Activated CD8-positive, alpha-beta memory T cell treated with anti-CD3 and anti-CD28 coated beads for 48 hours (primary cell): ENCODE data around the gene SCFD2.
"Not testable (repeated sequence)": the region's sequence is repeated elsewhere in the genome, so short reads cannot be mapped to it uniquely, and the experiment has no call there.

ENCODE experiments used
- DNase-seq, 3 experiments: peaks; one replicate each; pipeline ENCODE4 v3.0.0-alpha.2; 2020; ENCODE audit warnings: low read depth in 2 of 3, low spot score in 2 of 3

The SCFD2 gene

DNA sequence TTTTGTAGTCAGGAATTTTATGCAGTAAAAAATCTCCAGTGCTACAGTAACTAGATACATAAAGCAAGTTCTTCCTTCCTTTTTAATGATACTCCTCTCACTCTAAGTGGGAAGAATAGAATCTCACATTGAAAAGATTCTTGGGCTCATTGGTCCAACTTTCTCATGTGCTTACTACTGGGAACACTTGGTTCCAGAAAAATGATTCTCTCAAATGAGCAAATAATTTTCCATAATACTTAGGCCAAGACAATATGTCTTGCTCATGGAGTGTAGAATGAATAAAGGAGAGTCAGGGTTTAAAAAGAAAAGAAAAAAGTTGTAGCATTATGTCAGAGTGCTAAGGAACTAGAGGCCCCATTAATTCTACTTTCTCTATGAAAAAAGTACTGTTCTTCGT lies 306.0 kb downstream of the SCFD2 start:
- no peak for DNase-seq

DNA sequence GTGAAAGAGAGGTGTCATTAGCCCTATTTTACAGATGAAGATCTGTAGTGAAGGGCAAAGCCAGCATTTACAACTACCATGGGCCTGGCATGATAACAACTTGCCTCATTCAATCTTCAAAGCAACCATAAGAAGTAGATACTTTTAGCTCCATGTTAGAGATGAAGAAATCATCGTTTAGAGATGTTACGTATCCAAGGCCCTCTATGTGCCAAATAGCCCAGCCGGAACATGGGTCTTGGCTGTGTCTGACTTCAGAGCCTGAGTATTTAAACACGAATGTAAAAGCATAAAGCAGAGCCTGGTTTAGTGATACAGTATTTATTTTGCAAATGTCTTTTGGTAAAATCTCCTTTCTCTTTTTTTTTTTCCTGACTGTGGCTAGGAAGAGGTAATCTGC lies 306.6 kb downstream of the SCFD2 start:
- no peak for DNase-seq

DNA sequence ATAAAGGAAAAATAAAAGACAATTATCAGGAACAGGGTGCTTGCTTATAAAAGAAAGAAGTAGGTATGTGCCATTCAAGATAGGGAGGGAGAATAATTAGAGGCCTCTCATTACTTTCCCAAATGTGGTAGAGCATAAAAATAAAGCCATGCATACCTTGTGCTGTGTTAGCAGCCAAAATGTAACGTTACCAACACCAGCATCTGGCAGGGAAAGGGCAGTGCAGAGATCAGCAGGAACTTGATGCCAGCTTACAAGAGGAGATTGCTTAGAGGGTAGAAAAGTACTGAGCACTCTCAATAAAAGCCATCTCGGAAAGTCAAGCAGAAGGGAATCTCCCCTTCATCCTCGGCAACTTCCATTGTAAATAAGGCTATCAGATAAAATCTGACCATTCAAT lies 308.2 kb downstream of the SCFD2 start:
- DNase-seq: no peak

DNA sequence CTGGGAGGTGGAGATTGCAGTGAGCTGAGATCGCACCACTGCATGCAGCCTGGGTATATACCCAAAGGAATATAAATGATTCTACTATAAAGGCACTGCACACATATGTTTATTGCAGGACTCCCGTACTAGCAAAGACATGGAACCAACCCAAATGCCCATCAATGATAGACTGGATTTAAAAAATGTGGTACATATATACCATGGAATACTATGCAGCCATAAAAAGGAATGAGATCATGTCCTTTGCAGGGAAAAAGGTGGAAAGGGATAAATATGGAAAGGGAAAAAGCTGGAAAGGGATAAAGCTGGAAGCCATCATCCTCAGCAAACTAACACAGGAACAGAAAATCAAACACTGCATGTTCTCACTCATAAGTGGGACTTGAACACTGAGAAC lies 308.8 kb downstream of the SCFD2 start:
- not testable (repeated sequence) for DNase-seq

DNA sequence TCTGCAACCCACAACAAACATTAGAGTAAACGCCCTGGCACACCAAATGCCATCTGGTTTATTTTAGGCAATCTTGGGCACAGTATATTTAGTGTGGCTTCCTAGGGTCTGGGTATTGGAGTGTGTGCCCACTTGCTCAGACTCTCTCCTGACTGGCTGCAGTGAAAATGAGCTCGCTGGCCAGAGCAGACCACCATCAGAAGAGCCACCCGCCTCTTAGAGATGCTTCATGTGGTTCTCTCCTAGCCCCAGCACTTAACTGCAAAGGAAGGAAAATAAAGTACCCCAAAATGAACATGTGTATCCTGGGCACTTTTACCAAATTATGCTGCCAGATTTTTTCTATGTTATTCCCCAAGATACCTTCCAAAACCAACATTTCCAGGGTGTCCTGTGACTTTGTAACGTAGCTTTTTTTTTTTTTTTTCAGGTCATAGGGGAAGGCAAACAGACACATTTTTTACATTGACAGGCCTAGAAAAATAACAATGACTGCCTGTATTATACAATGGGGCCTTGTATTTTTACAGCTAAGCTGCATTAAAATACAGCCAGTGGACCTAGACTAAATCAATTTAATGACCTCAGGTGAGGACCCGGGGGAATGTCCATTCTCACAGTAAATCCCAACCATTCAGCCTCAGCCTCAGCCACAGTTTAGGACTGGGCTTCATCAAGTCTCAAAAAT lies 310.0 kb downstream of the SCFD2 start:
- DNase-seq: no peak

DNA sequence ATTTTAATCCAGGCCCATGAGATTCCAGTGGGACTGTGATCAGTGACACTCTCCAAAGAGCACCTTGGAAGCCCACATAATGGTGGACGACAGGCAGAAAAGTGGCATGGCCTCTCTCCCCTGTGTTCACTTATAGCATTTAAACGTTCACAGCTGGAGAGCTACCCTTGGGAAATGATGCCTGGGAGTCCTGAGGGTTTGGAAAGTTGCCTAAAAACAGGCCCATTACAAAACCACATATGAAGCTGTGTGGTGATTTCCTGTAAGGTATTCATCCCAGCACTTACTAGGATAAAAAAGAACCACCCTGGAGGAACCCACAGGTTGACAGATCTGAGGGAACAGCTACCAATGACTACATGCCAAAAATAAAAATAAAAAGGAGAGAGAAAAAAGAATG lies 310.6 kb downstream of the SCFD2 start:
- no peak for DNase-seq

DNA sequence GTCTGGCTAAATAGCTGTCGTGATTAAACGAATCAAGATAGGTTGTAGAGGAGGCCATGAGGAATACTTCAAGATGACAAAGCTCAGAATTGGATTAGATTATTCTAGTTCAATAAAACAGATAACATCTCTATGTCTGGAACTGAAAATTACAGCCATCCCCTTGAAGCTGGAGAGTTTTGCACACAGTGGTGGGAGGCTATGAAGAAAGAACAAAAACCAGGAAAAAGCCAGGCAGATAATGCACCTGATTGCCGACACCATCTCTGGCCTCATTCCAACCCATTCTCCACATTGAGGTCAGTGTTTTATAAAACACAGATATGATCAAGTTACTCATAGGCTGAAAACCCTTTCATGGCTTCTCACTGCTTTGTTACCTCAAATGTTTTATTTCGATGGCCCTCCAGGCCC lies 315.5 kb downstream of the SCFD2 start:
- no peak for DNase-seq

DNA sequence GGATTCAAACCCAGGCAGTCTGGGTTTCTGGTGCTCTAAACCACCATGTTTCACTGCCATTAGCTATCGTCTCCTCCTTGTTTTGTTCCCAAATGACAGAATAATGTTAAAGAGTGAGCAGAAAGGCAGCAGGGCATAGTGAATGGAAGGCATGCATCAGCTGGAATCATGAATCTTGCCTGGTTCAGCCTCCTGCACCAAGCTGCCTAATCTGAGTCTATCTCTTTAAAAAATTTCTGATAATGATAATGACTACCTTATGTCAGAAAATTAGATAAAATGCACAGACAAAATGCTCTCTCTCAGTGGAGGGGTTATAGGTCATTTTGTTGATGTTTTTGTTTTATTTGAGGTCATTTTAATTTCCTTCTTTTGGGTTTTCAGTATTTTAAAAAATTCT lies 316.3 kb downstream of the SCFD2 start:
- DNase-seq: no peak

DNA sequence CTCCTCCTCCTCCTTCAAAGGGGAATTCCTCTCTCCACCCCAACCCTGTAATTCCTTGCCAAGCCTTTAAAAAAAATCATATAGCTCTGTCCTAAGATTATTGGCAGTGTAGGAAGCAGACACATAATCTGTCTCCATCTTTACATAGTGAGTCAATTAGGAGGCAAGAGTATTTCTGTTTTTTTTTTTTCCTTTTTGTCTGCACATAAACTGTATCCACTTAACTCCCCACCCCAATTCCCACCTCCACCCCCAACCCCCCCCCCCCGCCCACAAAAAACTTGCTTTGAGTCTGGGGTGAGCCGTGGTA lies 321.3 kb downstream of the SCFD2 start:
- no peak for DNase-seq

DNA sequence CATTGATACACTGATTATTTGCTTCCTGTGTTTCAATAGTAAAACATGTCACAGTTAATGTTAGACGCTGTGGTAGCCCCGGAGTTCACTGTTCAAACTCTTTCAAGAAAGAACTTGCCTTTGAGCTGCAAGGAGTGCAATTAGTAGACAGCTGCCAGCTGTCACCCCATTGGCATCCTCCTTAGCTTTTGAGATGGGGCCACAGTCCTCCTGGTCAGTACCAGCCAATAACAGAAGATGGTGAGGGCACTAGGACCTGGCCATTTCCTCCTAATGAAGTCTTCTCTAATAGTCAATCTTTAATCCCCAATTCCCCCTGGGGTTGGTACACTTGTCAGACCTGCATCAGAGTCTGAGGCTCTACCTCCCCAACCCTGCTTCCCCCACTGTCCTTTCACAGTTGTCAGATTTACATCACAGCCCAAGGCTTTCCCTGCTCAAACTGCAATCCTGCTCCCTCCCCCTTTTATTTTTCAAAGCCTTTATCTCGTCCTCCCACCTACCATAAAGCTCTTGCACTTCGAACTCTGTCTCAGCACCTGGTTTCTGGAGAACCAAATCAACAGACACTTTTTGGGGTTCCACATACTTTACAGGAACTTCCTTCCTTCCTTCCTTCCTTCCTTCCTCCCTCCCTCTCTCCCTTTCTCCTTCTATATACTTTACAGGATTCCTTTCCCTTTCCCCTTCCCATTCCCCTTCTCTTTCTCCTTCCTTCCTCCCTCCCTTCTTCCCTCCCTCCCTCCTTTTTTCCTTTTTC lies 321.8 kb downstream of the SCFD2 start:
- DNase-seq: no peak

DNA sequence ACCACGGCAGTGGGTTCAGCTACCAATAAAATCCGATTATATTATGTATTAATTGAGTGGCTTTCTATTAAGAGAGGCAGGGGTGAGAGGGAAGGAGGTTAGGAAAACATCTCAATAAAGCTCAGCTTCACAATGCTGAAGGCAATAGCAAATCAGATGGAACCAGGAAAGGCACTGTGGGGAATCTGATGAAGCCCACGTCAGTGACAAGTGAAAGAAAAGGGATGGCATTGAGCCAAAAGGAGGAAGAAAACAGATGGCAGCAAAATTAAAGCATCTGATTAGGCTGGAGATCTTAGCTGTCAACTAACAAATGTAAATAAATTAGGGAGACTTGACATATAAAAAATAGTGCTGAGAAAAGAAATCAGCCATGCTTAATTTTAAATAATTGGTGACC lies 322.8 kb downstream of the SCFD2 start:
- DNase-seq: no peak

DNA sequence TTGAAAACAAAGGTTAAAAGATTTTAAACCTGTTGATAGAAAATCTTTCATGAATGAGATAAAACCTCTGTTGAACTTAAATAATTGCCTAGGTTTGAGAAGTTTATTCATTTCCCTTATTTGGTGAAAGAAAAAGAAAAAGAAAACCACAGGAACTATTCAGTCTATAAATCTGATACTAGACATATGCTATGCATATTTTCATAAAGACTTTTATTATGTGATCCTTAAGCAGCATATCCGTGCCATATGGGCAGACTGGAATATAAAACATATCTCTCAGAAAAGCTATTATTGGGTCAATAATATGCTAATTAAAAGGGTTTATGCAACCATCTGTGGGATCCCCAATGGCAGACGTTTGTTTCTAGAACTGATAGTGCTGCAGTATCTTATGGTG lies 325.0 kb downstream of the SCFD2 start:
- DNase-seq: no peak

DNA sequence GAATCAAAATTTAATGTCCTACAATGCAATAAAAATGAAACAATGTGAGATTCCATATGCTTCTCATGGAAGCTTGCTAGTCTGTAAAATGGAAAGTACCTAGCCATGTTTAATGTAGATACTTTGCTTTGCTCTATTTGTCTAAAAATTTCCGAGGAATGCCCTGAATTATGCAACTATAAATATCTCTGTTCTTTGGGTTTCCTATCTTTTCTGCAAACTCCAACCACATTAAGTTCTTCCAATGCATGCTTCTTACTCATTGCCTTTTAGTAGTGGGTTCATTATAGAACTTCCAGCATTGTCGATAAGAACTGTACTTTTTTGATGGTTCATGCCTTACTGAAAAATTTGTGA lies 325.4 kb downstream of the SCFD2 start:
- no peak for DNase-seq

DNA sequence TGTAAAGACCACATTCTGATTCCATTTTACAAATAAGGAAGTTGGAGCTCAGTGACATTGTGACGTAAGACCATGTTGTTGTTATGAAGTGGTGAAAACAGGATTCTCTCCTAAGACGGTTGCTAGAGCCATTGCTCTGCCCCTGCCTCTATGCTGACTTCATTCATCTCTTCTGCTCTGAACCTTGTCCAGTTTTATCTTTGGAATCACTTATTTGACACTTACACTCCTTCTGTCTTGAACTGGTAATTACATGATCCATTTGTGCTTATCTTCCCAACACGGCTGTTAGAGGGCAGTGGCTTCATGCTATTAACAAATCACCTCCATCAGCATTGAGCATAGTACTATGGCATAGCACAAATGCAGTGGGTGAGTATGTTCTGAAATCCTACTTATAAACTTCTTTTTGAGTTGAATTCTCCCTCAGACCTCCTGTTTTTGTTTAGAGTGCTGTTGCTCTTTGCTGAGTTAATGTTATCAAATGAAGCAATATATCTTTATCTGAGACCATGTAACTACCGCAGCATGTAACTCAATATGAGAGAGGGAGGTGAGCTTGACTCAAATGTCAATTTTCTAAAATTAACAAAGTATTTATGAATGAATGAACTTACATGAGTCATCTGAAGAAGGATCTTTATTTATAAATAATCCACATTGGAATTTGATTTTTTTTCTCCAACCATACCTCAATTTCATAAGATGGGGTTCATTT lies 326.0 kb downstream of the SCFD2 start:
- DNase-seq: no peak

DNA sequence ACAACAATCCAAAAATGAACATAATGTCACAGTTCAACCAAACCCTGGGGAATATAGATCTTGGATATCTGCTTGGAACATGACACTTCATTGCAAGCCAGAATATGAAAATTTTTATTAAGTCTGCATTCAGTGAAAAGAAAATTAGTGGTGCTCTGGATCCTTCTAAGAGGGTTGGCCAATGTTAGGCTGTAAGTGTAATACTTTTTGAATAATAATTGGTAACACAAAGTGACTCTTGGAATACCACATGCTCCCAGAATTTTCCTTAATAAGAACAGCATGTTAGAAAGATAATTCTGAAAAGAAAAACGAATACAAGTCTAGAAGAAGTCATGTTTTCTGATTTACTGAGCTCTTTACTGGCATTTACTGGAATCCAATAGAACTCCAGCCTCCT lies 328.0 kb downstream of the SCFD2 start:
- no peak for DNase-seq

DNA sequence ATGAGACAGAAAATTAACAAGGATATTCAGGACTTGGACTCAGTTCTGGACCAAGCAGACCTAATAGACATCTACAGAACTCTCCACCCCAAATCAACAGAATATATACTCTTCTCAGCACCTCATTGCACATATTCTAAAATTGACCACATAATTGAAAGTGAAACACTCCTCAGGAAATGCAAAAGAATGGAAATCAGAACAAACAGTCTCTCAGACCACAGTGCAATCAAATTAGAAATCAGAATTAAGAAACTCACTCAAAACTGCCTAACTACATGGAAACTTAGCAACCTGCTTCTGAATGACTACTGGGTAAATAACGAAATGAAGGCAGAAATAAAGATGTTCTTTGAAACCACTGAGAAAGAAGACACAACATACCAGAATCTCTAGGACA lies 333.0 kb downstream of the SCFD2 start:
- not testable (repeated sequence) for DNase-seq

DNA sequence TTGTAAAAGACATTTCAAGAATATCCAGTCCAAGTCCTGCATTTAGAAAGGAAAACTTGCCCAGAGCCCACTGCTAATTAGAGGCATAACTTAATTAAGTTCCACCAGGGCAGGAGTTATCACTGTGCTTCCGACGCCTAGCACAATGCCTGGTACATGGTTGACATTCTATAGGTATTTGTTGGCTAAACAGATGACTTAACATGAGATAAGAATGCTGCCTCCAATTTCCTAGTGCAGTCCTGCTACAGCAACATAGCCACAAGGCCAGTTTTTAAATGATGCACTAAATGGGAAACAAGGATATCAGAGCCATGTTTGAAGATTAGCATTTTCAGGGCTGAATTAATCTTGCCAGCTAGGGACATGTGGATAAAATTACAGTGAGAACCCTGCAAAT lies 339.6 kb downstream of the SCFD2 start:
- no peak for DNase-seq

DNA sequence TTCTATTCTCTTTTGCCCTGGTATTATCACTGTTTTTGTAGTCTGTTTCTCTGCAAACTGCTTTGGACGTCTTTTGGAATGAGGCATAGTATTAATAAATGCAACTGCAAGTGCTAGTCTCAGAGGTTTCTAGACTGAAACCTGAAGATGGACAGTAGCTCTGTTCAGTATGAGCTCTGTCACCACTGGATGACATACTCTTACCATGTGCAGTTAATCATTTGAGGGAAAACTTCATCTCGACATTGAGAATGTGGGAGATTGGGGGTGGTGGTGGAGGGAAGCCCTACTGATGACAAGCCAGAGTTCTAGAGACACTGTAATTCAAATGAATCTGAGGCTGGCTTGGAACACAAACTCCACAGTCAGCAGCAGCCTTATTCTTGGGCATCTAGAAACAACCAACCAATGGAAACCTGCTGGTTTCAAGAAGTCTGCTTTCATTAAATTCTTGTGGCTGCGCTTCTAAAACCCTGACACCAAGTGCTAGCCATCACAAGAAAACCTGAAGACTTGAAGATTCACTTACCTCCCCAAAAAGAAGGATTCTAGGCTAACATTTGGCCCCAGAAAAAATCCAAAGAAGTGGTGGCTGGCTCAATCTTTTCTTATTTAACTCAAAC lies 342.1 kb downstream of the SCFD2 start:
- DNase-seq: no peak

DNA sequence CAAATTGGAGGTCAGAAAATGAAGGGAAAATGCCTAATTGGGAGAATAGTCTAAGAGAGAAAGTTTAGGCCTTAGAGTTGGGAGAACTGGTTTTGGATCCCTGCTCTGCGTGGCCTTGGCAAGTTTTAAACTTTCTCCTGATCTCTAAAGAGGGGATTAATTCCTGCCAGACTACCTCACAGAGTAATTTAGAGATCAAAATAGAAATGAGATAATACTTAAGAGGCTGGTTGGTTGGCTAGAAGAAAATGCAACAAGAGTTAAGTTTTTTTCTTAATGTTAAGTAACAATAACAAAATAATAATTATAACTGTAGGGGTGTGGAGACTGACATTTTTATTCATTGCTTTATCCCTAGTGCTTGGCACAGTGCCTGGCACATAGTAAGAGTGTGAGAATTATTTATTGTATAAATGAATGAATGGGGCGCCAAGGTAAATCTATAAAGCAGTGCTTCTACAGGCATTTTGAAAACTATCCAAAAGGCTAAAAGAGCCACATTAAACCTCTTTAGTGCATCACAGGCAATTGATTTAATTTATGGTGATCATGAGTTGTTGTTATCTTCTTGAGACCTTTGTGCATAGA lies 343.3 kb downstream of the SCFD2 start:
- no peak for DNase-seq

DNA sequence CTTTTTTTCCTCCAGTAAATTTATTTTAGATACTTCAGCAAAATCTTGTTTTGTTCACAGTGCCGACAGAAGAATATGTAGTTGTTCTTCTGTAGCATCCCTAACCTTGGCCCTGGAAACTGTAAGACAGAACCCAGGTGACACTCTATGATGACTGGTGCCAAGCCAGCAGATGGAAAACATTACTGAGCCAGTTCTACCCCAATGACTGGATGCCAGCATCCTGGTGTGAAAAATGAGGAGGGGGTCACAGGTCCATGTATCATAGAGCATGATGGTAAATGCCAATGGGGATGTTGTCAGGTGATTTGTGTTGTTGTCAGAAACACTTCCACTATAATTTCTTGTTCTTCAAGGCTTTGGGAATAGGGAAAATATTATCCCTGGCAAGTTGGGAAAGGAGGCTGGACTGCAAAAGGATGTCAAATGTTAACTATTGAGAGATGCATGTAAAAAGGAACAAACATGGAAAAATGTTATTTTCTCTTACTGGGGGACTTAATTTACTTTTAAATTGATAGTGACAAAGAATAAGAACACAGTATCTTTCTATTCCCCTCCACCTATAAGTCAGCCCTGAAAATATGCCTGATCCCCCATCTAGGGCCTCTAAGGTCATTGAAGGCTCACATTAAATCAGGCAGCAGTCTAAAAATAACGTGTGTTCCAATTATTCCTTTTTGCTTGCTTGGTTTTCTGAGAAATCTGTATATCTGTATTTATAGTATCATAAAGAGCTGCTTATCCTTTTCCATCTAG lies 343.9 kb downstream of the SCFD2 start:
- no peak for DNase-seq
